Fibroblast of mammary gland (primary cell): ENCODE results near the gene GALNT7.

Experiments used
- DNase-seq: peaks from one replicate; pipeline ENCODE4 v3.0.0-alpha.2; 2010; ENCODE audit warnings: low read depth
- H3K4me3 ChIP-seq: 2 replicates; pipeline ENCODE4 v1.5.1; 2011; ENCODE audit warnings: low read depth, mild to moderate bottlenecking, low read length, moderate library complexity; ENCODE audit not compliant: control insufficient read depth
- TF ChIP-seq, protein P1 (sequence below): conservative IDR thresholded peaks from 2 replicates; pipeline ENCODE4 v1.5.1; 2011; ENCODE audit warnings: low read depth, low read length, inconsistent platforms; ENCODE audit not compliant: control insufficient read depth, insufficient read depth

GALNT7 gene

DNA sequence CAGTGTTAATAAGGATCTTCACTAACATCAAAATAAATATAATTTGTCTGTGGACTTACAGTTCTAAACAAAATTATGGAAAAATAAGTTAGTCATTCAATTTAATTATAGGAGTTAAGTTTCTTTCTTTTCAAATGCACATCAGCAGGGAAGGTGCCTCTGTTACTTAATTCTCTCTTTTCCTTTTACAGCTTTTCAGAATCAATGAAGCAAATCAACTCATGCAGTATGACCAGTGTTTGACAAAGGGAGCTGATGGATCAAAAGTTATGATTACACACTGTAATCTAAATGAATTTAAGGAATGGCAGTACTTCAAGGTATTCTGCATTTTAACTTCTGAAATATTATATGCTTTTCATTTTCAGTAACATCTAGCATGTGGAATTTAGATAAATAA, 149.6 kb downstream of the GALNT7 start:
- no peak for DNase-seq
- TF ChIP-seq, protein P1, sequence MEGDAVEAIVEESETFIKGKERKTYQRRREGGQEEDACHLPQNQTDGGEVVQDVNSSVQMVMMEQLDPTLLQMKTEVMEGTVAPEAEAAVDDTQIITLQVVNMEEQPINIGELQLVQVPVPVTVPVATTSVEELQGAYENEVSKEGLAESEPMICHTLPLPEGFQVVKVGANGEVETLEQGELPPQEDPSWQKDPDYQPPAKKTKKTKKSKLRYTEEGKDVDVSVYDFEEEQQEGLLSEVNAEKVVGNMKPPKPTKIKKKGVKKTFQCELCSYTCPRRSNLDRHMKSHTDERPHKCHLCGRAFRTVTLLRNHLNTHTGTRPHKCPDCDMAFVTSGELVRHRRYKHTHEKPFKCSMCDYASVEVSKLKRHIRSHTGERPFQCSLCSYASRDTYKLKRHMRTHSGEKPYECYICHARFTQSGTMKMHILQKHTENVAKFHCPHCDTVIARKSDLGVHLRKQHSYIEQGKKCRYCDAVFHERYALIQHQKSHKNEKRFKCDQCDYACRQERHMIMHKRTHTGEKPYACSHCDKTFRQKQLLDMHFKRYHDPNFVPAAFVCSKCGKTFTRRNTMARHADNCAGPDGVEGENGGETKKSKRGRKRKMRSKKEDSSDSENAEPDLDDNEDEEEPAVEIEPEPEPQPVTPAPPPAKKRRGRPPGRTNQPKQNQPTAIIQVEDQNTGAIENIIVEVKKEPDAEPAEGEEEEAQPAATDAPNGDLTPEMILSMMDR = no peak
- H3K4me3 ChIP-seq = no peak overlapping the region

DNA sequence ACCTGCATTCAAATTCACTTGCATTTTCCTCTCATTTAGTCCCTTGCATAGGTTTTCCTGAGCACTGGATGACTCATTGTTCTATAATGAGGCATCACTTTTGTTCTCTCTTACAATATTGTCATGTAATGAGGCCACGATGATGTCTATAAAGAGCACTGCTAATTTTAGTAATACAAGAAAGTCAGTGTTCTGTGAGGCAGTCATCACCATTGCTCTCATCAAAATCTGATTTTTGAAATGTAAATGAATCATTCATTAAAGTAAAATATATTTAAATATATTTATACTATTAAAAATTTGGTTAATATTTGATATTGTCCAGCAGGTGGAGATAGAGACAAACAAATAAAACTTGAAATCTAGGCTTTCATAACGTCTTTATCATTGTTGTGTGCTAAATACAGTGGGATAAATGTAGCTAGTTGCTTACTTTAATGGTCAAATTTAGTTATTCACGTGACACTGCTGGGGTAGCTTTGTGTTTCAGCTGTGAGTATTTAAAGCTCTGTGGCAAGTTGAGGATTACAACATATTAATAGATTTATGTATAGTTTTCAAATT, 150.1 kb downstream of the GALNT7 start:
- TF ChIP-seq, protein P1 = peak; percentile 35
- peak; percentile 70 for DNase-seq
- no peak overlapping the region for H3K4me3 ChIP-seq

GRCh38 chr4:173319696-173320095, 151.1 kb downstream of the GALNT7 start:
- TF ChIP-seq, protein P1 = no peak
- peak; percentile 19 for DNase-seq
- no peak overlapping the region for H3K4me3 ChIP-seq

DNA sequence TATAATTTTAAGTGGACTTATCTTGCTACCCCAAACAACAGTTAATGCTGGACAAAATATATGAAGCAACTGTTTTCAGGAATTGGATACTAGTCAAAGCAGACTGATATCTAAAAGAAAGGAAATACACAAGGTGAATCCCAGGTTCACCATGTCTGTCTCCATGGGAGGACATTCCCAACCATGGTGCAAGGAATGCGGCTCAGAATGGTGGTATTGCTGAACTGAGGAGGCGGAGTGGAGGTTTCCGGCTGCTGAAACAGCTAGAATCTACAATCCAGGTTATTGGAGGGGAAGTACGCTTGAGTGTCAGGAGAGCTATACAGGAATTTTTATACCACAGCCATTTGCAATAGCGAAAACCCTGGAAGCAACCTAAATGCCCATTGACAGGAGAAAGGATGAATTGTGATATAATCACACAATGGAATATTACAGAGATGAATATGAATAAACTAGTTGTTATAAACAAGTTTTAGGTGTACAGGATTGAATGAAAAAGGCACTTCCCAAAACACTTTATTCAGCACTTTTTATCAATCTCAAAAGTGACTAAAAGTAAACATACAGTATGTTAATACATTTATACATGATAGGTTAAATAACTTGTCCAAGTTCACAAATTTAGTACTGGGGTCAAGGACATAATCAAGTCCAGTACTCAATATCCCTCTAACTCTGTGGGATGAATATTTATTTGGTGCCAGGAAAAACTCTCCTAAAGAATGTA, 156.6 kb downstream of the GALNT7 start:
- TF ChIP-seq, protein P1 = no peak
- DNase-seq = no peak
- H3K4me3 ChIP-seq = no peak overlapping the region

GRCh38 chr4:173328236-173328901, 159.8 kb downstream of the GALNT7 start:
- DNase-seq = no peak
- no peak overlapping the region for H3K4me3 ChIP-seq
- TF ChIP-seq, protein P1 = no peak

GRCh38 chr4:173330590-173330989, 162.0 kb downstream of the GALNT7 start:
- TF ChIP-seq, protein P1 = no peak
- no peak overlapping the region for H3K4me3 ChIP-seq
- no peak for DNase-seq
